ENCODE measurements around the gene AQP2. TPM values are rescaled to one million over a fixed set of nuclear protein-coding genes. Genes with fewer than 3 reads are reported as not detected.
A peak's percentile ranks its signal among the peaks of the same experiment; 100 is the strongest.
"Not testable (repeated sequence)": the region's sequence is repeated elsewhere in the genome, so short reads cannot be mapped to it uniquely, and the experiment has no call there.

AQP2 gene
- total and polyA plus RNA-seq, 9 donors, result 0.05 to 0.09 TPM; not detected in 7

GRCh38 chr12:49989400-49989799 is 38.9 kb downstream of the AQP2 start:
- H3K36me3 ChIP-seq (ENCODE audit: control insufficient read depth, insufficient read depth, low read length), result peaks cover 49% of the 10 kb centered on the region
- DNase-seq; H3K27me3 ChIP-seq (ENCODE audit: control insufficient read depth, insufficient read depth, low read length); H3K27ac ChIP-seq (ENCODE audit: low read length); H3K4me3 ChIP-seq (ENCODE audit: low read length); H3K4me1 ChIP-seq (ENCODE audit: control insufficient read depth, insufficient read depth, low read length); H3K9me3 ChIP-seq (replicated peaks; ENCODE audit: control insufficient read depth, low read depth, low read length): not testable (repeated sequence)
- no CpG with 5 or more reads among the region's 2 CpGs for WGBS (ENCODE audit: insufficient coverage)

GRCh38 chr12:49990273-49990672 is 39.7 kb downstream of the AQP2 start:
- DNase-seq, result no peak
- no peaks in the 10 kb centered on the region for H3K27me3 ChIP-seq (ENCODE audit: control insufficient read depth, insufficient read depth, low read length)
- peaks cover 3% of the 10 kb centered on the region for H3K4me1 ChIP-seq (ENCODE audit: control insufficient read depth, insufficient read depth, low read length)
- H3K27ac ChIP-seq (ENCODE audit: low read length), result no peak overlapping the region
- no peaks in the 10 kb centered on the region for H3K9me3 ChIP-seq (replicated peaks; ENCODE audit: control insufficient read depth, low read depth, low read length)
- no peak overlapping the region for H3K4me3 ChIP-seq (ENCODE audit: low read length)
- H3K36me3 ChIP-seq (ENCODE audit: control insufficient read depth, insufficient read depth, low read length), result peaks cover 49% of the 10 kb centered on the region
- no CpG with 5 or more reads among the region's 4 CpGs for whole genome bisulfite sequencing (ENCODE audit: insufficient coverage)

GRCh38 chr12:49998453-49998852 is 47.9 kb downstream of the AQP2 start:
- Histone ChIP-seq H3K27me3 (ENCODE audit: control insufficient read depth, insufficient read depth, low read length) (no peaks in the 10 kb centered on the region), H3K4me3 (ENCODE audit: low read length) (no peak overlapping the region), H3K9me3 (replicated peaks; ENCODE audit: control insufficient read depth, low read depth, low read length) (no peaks in the 10 kb centered on the region), H3K4me1 (ENCODE audit: control insufficient read depth, insufficient read depth, low read length) (no peaks in the 10 kb centered on the region), H3K36me3 (ENCODE audit: control insufficient read depth, insufficient read depth, low read length) (peaks cover 57% of the 10 kb centered on the region), H3K27ac (ENCODE audit: low read length) (no peak overlapping the region)
- no CpG with 5 or more reads among the region's 2 CpGs for WGBS (ENCODE audit: insufficient coverage)
- no peak for DNase-seq

- Histone ChIP-seq H3K27me3 (ENCODE audit: control insufficient read depth, insufficient read depth, low read length) (no peaks in the 10 kb centered on the region), H3K4me3 (ENCODE audit: low read length) (no peak overlapping the region), H3K4me1 (ENCODE audit: control insufficient read depth, insufficient read depth, low read length) (no peaks in the 10 kb centered on the region), H3K36me3 (ENCODE audit: control insufficient read depth, insufficient read depth, low read length) (peaks cover 32% of the 10 kb centered on the region), H3K27ac (ENCODE audit: low read length) (no peak overlapping the region), H3K9me3 (replicated peaks; ENCODE audit: control insufficient read depth, low read depth, low read length) (no peaks in the 10 kb centered on the region)
- no CpG with 5 or more reads among the region's 2 CpGs for WGBS (ENCODE audit: insufficient coverage)
- no peak for DNase-seq
Observed at GRCh38 chr12:50003595-50003994, 53.1 kb downstream of the AQP2 start.

- no peaks in the 10 kb centered on the region for H3K9me3 ChIP-seq (replicated peaks; ENCODE audit: control insufficient read depth, low read depth, low read length)
- no peak overlapping the region for H3K27ac ChIP-seq (ENCODE audit: low read length)
- DNase-seq, result no peak
- H3K4me3 ChIP-seq (ENCODE audit: low read length), result no peak overlapping the region
- no peaks in the 10 kb centered on the region for H3K4me1 ChIP-seq (ENCODE audit: control insufficient read depth, insufficient read depth, low read length)
- H3K36me3 ChIP-seq (ENCODE audit: control insufficient read depth, insufficient read depth, low read length), result peaks cover 25% of the 10 kb centered on the region
- H3K27me3 ChIP-seq (ENCODE audit: control insufficient read depth, insufficient read depth, low read length), result no peaks in the 10 kb centered on the region
Observed at GRCh38 chr12:50004696-50005095, 54.2 kb downstream of the AQP2 start.

GRCh38 chr12:50005175-50005574 is 54.6 kb downstream of the AQP2 start:
- Histone ChIP-seq H3K36me3 (ENCODE audit: control insufficient read depth, insufficient read depth, low read length) (peaks cover 25% of the 10 kb centered on the region), H3K27ac (ENCODE audit: low read length) (no peak overlapping the region), H3K27me3 (ENCODE audit: control insufficient read depth, insufficient read depth, low read length) (no peaks in the 10 kb centered on the region), H3K9me3 (replicated peaks; ENCODE audit: control insufficient read depth, low read depth, low read length) (no peaks in the 10 kb centered on the region), H3K4me3 (ENCODE audit: low read length) (no peak overlapping the region), H3K4me1 (ENCODE audit: control insufficient read depth, insufficient read depth, low read length) (no peaks in the 10 kb centered on the region)
- no CpG with 5 or more reads among the region's 3 CpGs for WGBS (ENCODE audit: insufficient coverage)
- DNase-seq, result peak; percentile 38

GRCh38 chr12:50006280-50006679 is 55.7 kb downstream of the AQP2 start:
- no peaks in the 10 kb centered on the region for H3K9me3 ChIP-seq (replicated peaks; ENCODE audit: control insufficient read depth, low read depth, low read length)
- no peak overlapping the region for H3K27ac ChIP-seq (ENCODE audit: low read length)
- H3K4me3 ChIP-seq (ENCODE audit: low read length), result no peak overlapping the region
- no peaks in the 10 kb centered on the region for H3K4me1 ChIP-seq (ENCODE audit: control insufficient read depth, insufficient read depth, low read length)
- 88% methylated on average over 4 of the region's 7 CpGs for WGBS (ENCODE audit: insufficient coverage)
- no peaks in the 10 kb centered on the region for H3K27me3 ChIP-seq (ENCODE audit: control insufficient read depth, insufficient read depth, low read length)
- peaks cover 17% of the 10 kb centered on the region for H3K36me3 ChIP-seq (ENCODE audit: control insufficient read depth, insufficient read depth, low read length)
- DNase-seq, result no peak

- Histone ChIP-seq H3K27me3 (ENCODE audit: control insufficient read depth, insufficient read depth, low read length) (no peaks in the 10 kb centered on the region), H3K9me3 (replicated peaks; ENCODE audit: control insufficient read depth, low read depth, low read length) (no peaks in the 10 kb centered on the region), H3K36me3 (ENCODE audit: control insufficient read depth, insufficient read depth, low read length) (peaks cover 13% of the 10 kb centered on the region), H3K4me3 (ENCODE audit: low read length) (no peak overlapping the region), H3K27ac (ENCODE audit: low read length) (no peak overlapping the region), H3K4me1 (ENCODE audit: control insufficient read depth, insufficient read depth, low read length) (no peaks in the 10 kb centered on the region)
- no CpG with 5 or more reads among the region's 1 CpG for WGBS (ENCODE audit: insufficient coverage)
- peak; percentile 22 for DNase-seq
Observed at GRCh38 chr12:50006754-50007442, 56.4 kb downstream of the AQP2 start.

Other genes starting within 250 kb of the AQP2 start
- 26.3 TPM for gene FMNL3, start 243.3 kb upstream of the AQP2 start, total RNA-seq
- 10 to 100 TPM; 19.9 to 39.3 (median 27.4) TPM for gene FMNL3, start 243.3 kb upstream of the AQP2 start, polyA plus RNA-seq (ENCODE audit: insufficient read depth in 1 of 8, insufficient read length in 8 of 8, low replicate concordance in 1 of 8)
- gene TMBIM6, start 209.2 kb upstream of the AQP2 start, total RNA-seq, result 211 TPM
- gene TMBIM6, start 209.2 kb upstream of the AQP2 start, polyA plus RNA-seq (ENCODE audit: insufficient read depth in 1 of 8, insufficient read length in 8 of 8, low replicate concordance in 1 of 8), result 100 to 1,000 TPM; 238 to 272 (median 246) TPM
- gene NCKAP5L, start 122.3 kb upstream of the AQP2 start, total RNA-seq, result 22.7 TPM
- 10 to 100 TPM; 27.8 to 50.7 (median 42.0) TPM for gene NCKAP5L, start 122.3 kb upstream of the AQP2 start, polyA plus RNA-seq (ENCODE audit: insufficient read depth in 1 of 8, insufficient read length in 8 of 8, low replicate concordance in 1 of 8)
- 4.0 TPM for gene BCDIN3D, start 107.6 kb upstream of the AQP2 start, total RNA-seq
- gene BCDIN3D, start 107.6 kb upstream of the AQP2 start, polyA plus RNA-seq (ENCODE audit: insufficient read depth in 1 of 8, insufficient read length in 8 of 8, low replicate concordance in 1 of 8), result 1 to 10 TPM; 4.4 to 6.4 (median 5.5) TPM
- 3.6 TPM for gene FAIM2, start 46.8 kb upstream of the AQP2 start, total RNA-seq
- 10 to 100 TPM in 3 of 8 donors, 1 to 10 TPM in 5; 6.5 to 16.1 (median 8.4) TPM for gene FAIM2, start 46.8 kb upstream of the AQP2 start, polyA plus RNA-seq (ENCODE audit: insufficient read depth in 1 of 8, insufficient read length in 8 of 8, low replicate concordance in 1 of 8)
- gene AQP5, start 11.1 kb downstream of the AQP2 start, total RNA-seq, result 0.71 TPM
- gene AQP5, start 11.1 kb downstream of the AQP2 start, polyA plus RNA-seq (ENCODE audit: insufficient read depth in 1 of 8, insufficient read length in 8 of 8, low replicate concordance in 1 of 8), result 1 to 10 TPM in 1 of 8 donors, under 1 TPM in 7; 0.23 to 1.1 (median 0.55) TPM
- gene AQP6, start 22.2 kb downstream of the AQP2 start, total RNA-seq, result 0.13 TPM
- gene AQP6, start 22.2 kb downstream of the AQP2 start, polyA plus RNA-seq (ENCODE audit: insufficient read depth in 1 of 8, insufficient read length in 8 of 8, low replicate concordance in 1 of 8), result under 1 TPM; 0.09 to 0.31 (median 0.15) TPM
- gene RACGAP1, start 74.8 kb downstream of the AQP2 start, total RNA-seq, result 27.0 TPM
- gene RACGAP1, start 74.8 kb downstream of the AQP2 start, polyA plus RNA-seq (ENCODE audit: insufficient read depth in 1 of 8, insufficient read length in 8 of 8, low replicate concordance in 1 of 8), result 10 to 100 TPM; 21.3 to 40.7 (median 30.1) TPM
- 3.5 TPM for gene ASIC1, start 106.9 kb downstream of the AQP2 start, total RNA-seq
- 10 to 100 TPM in 5 of 8 donors, 1 to 10 TPM in 3; 8.0 to 12.3 (median 11.0) TPM for gene ASIC1, start 106.9 kb downstream of the AQP2 start, polyA plus RNA-seq (ENCODE audit: insufficient read depth in 1 of 8, insufficient read length in 8 of 8, low replicate concordance in 1 of 8)
- 25.1 TPM for gene SMARCD1, start 134.6 kb downstream of the AQP2 start, total RNA-seq
- gene SMARCD1, start 134.6 kb downstream of the AQP2 start, polyA plus RNA-seq (ENCODE audit: insufficient read depth in 1 of 8, insufficient read length in 8 of 8, low replicate concordance in 1 of 8), result 10 to 100 TPM; 48.6 to 67.0 (median 54.9) TPM
- 56.3 TPM for gene GPD1, start 153.3 kb downstream of the AQP2 start, total RNA-seq
- gene GPD1, start 153.3 kb downstream of the AQP2 start, polyA plus RNA-seq (ENCODE audit: insufficient read depth in 1 of 8, insufficient read length in 8 of 8, low replicate concordance in 1 of 8), result 10 to 100 TPM; 23.6 to 70.2 (median 57.6) TPM
- gene COX14, start 161.5 kb downstream of the AQP2 start, total RNA-seq, result 58.6 TPM
- gene COX14, start 161.5 kb downstream of the AQP2 start, polyA plus RNA-seq (ENCODE audit: insufficient read depth in 1 of 8, insufficient read length in 8 of 8, low replicate concordance in 1 of 8), result 10 to 100 TPM; 27.1 to 55.0 (median 35.7) TPM
- 35.9 TPM for gene CERS5, start 216.6 kb downstream of the AQP2 start, total RNA-seq
- gene CERS5, start 216.6 kb downstream of the AQP2 start, polyA plus RNA-seq (ENCODE audit: insufficient read depth in 1 of 8, insufficient read length in 8 of 8, low replicate concordance in 1 of 8), result 10 to 100 TPM; 33.5 to 52.6 (median 43.9) TPM

Data from muscle of leg (tissue), 11 donors.